Fibroblast of skin of right biceps (primary cell): ENCODE measurements around the gene SYMPK.

Experiments
- DNase-seq: peaks from one replicate; pipeline ENCODE4 v3.0.0-alpha.2; 2013

Gene SYMPK

GRCh38 chr19:45765702-45766295, 97.1 kb downstream of the SYMPK start:
- no peak for DNase-seq
